ENCODE measurements around the gene CNBP. TPM values are rescaled to one million over a fixed set of nuclear protein-coding genes. Genes with fewer than 3 reads are reported as not detected.
A peak's percentile ranks its signal among the peaks of the same experiment; 100 is the strongest.

The CNBP gene
- total RNA-seq, 1 experiment from 2014 or later = 438 TPM

GRCh38 chr3:129182390-129183185, 1.1 kb downstream of the CNBP start:
- Histone ChIP-seq H3K27me3 (replicated peaks; ENCODE audit: insufficient read depth, low read depth, low read length, poor library complexity) (no peaks in the 10 kb centered on the region), H3K4me1 (ENCODE audit: insufficient read depth, low read length, poor library complexity, severe bottlenecking) (peaks cover 31% of the 10 kb centered on the region), H3K9me3 (ENCODE audit: low read depth, low read length, poor library complexity, severe bottlenecking) (no peaks in the 10 kb centered on the region), H3K27ac (ENCODE audit: low read depth, low read length, poor library complexity, severe bottlenecking) (peak overlapping the region; percentile 98), H3K36me3 (ENCODE audit: insufficient read depth, low read length, poor library complexity, severe bottlenecking) (peaks cover 17% of the 10 kb centered on the region), H3K4me3 (ENCODE audit: low read depth, low read length, poor library complexity, severe bottlenecking) (peak overlapping the region; percentile 64)
- ChIA-PET POLR2A (ENCODE audit: low non-redundant PET) (no interaction called here), CTCF (no interaction called here)
- BruUV-seq (replicated peaks) = TSS peak; percentile 41
- TF ChIP-seq CTCF (conservative IDR thresholded peaks at IDR 0.05; ENCODE audit: low read depth, low read length) (no peak), EZH2 (IDR thresholded peaks at IDR 0.05; ENCODE audit: borderline replicate concordance, low read depth, low read length, poor library complexity, severe bottlenecking) (no peak)
- intact Hi-C loops (cut with micrococcal nuclease; ENCODE audit: unreplicated experiment) = loop anchor here (5.0 kb wide), 1 partner anchor 65 kb away; the partner anchor contains the start of gene COPG1
- DNase-seq (ENCODE audit: low spot score) = peak; percentile 28

GRCh38 chr3:129181819-129182218, 1.9 kb downstream of the CNBP start:
- no peaks in the 10 kb centered on the region for H3K27me3 ChIP-seq (replicated peaks; ENCODE audit: insufficient read depth, low read depth, low read length, poor library complexity)
- CTCF ChIA-PET = no interaction called here
- POLR2A ChIA-PET (ENCODE audit: low non-redundant PET) = no interaction called here
- BruUV-seq (replicated peaks) = no TSS peak
- intact Hi-C loops (cut with micrococcal nuclease; ENCODE audit: unreplicated experiment) = loop anchor here (5.0 kb wide), 1 partner anchor 65 kb away; the partner anchor contains the start of gene COPG1
- DNase-seq (ENCODE audit: low spot score) = no peak
- H3K4me3 ChIP-seq (ENCODE audit: low read depth, low read length, poor library complexity, severe bottlenecking) = peak overlapping the region; percentile 64
- peaks cover 31% of the 10 kb centered on the region for H3K4me1 ChIP-seq (ENCODE audit: insufficient read depth, low read length, poor library complexity, severe bottlenecking)
- TF ChIP-seq EZH2 (IDR thresholded peaks at IDR 0.05; ENCODE audit: borderline replicate concordance, low read depth, low read length, poor library complexity, severe bottlenecking) = no peak
- no peak for TF ChIP-seq CTCF (conservative IDR thresholded peaks at IDR 0.05; ENCODE audit: low read depth, low read length)
- peak overlapping the region; percentile 98 for H3K27ac ChIP-seq (ENCODE audit: low read depth, low read length, poor library complexity, severe bottlenecking)
- H3K36me3 ChIP-seq (ENCODE audit: insufficient read depth, low read length, poor library complexity, severe bottlenecking) = peaks cover 25% of the 10 kb centered on the region
- H3K9me3 ChIP-seq (ENCODE audit: low read depth, low read length, poor library complexity, severe bottlenecking) = no peaks in the 10 kb centered on the region

GRCh38 chr3:129180461-129180860, 3.2 kb downstream of the CNBP start:
- ChIA-PET CTCF (no interaction called here), POLR2A (ENCODE audit: low non-redundant PET) (no interaction called here)
- Histone ChIP-seq H3K36me3 (ENCODE audit: insufficient read depth, low read length, poor library complexity, severe bottlenecking) (peaks cover 31% of the 10 kb centered on the region), H3K4me1 (ENCODE audit: insufficient read depth, low read length, poor library complexity, severe bottlenecking) (peaks cover 27% of the 10 kb centered on the region), H3K27me3 (replicated peaks; ENCODE audit: insufficient read depth, low read depth, low read length, poor library complexity) (no peaks in the 10 kb centered on the region), H3K27ac (ENCODE audit: low read depth, low read length, poor library complexity, severe bottlenecking) (no peak overlapping the region), H3K4me3 (ENCODE audit: low read depth, low read length, poor library complexity, severe bottlenecking) (no peak overlapping the region), H3K9me3 (ENCODE audit: low read depth, low read length, poor library complexity, severe bottlenecking) (no peaks in the 10 kb centered on the region)
- DNase-seq (ENCODE audit: low spot score) = no peak
- TF ChIP-seq EZH2 (IDR thresholded peaks at IDR 0.05; ENCODE audit: borderline replicate concordance, low read depth, low read length, poor library complexity, severe bottlenecking) = no peak
- no peak for TF ChIP-seq CTCF (conservative IDR thresholded peaks at IDR 0.05; ENCODE audit: low read depth, low read length)
- TSS peak; percentile 2 for BruUV-seq (replicated peaks)
- intact Hi-C loops (cut with micrococcal nuclease; ENCODE audit: unreplicated experiment) = loop anchor here (5.0 kb wide), 1 partner anchor 67 kb away; the partner anchor contains the start of gene COPG1

Data from A673 (cell line).